Loucy (cell line): ENCODE data around the gene TMEM117.

Experiments used
- H2AFZ ChIP-seq: fragments of 200-600 bp; sonication (generic); 2 replicates; pipeline ENCODE4 v1.6.0; 2016; ENCODE audit warnings: antibody characterized with exemption, mild to moderate bottlenecking, low read length, moderate library complexity
- H3F3A ChIP-seq: fragments of 200-600 bp; 2 replicates; pipeline ENCODE4 v1.6.0; 2016; ENCODE audit warnings: antibody characterized with exemption, low read depth, mild to moderate bottlenecking
- H3K27me3 ChIP-seq: fragments of 200-600 bp; sonication (generic); 2 replicates; pipeline ENCODE4 v1.6.1; 2014; ENCODE audit warnings: low read length, mild to moderate bottlenecking; ENCODE audit not compliant: insufficient read depth, poor library complexity, severe bottlenecking
- H3K36me3 ChIP-seq: fragments of 200-600 bp; sonication (generic); 2 replicates; pipeline ENCODE4 v1.6.1; 2016; ENCODE audit warnings: low read length; ENCODE audit not compliant: insufficient read depth
- H3K4me1 ChIP-seq: fragments of 200-600 bp; sonication (generic); 2 replicates; pipeline ENCODE4 v1.5.1; 2014; ENCODE audit warnings: low read length, mild to moderate bottlenecking; ENCODE audit not compliant: insufficient read depth, poor library complexity, severe bottlenecking
- H3K4me2 ChIP-seq: fragments of 200-600 bp; sonication (generic); 2 replicates; pipeline ENCODE4 v1.6.0; 2014; ENCODE audit warnings: antibody characterized with exemption, low read length, low read depth, mild to moderate bottlenecking; ENCODE audit not compliant: poor library complexity, severe bottlenecking
- H3K4me3 ChIP-seq: fragments of 200-600 bp; sonication (generic); 2 replicates; pipeline ENCODE4 v1.5.1; 2014; ENCODE audit warnings: low read length, mild to moderate bottlenecking, mixed read lengths; ENCODE audit not compliant: poor library complexity, severe bottlenecking
- H3K79me2 ChIP-seq: fragments of 200-600 bp; sonication (generic); 2 replicates; pipeline ENCODE4 v1.6.1; 2014; ENCODE audit warnings: low read length; ENCODE audit not compliant: insufficient read depth
- H3K9ac ChIP-seq: fragments of 200-600 bp; sonication (generic); 2 replicates; pipeline ENCODE4 v1.6.0; 2014; ENCODE audit warnings: mild to moderate bottlenecking, low read depth, low read length, moderate library complexity; ENCODE audit not compliant: poor library complexity, severe bottlenecking
- H3K9me2 ChIP-seq: fragments of 200-600 bp; sonication (generic); replicated peaks from 2 replicates; pipeline ENCODE4 v1.6.1; 2016; ENCODE audit warnings: low read depth, low read length, mixed read lengths
- H3K9me3 ChIP-seq: fragments of 200-600 bp; sonication (generic); 2 replicates; pipeline ENCODE4 v1.6.1; 2014; ENCODE audit warnings: mild to moderate bottlenecking, antibody characterized with exemption, low read length, low read depth; ENCODE audit not compliant: insufficient read depth
- H4K20me1 ChIP-seq: fragments of 200-600 bp; sonication (generic); 2 replicates; pipeline ENCODE4 v1.6.0; 2014; ENCODE audit warnings: antibody characterized with exemption, low read length, mild to moderate bottlenecking; ENCODE audit not compliant: insufficient read depth, poor library complexity, severe bottlenecking
- CTCF ChIP-seq: fragments of 200-600 bp; sonication (generic); conservative IDR thresholded peaks from 2 replicates; pipeline ENCODE4 v1.5.1; 2014; ENCODE audit warnings: mild to moderate bottlenecking, antibody characterized with exemption, low read length
- EZH2phosphoT487 ChIP-seq: fragments of 200-600 bp; IDR thresholded peaks from 2 replicates; pipeline ENCODE4 v1.6.1; 2018; ENCODE audit warnings: antibody characterized with exemption, mild to moderate bottlenecking, moderate library complexity, borderline replicate concordance

The TMEM117 gene

GRCh38 chr12:44225149-44225510, 389.2 kb downstream of the TMEM117 start:
- no peaks in the 10 kb centered on the region for H3K27me3 ChIP-seq
- H3K79me2 ChIP-seq = no peaks in the 10 kb centered on the region
- no peaks in the 10 kb centered on the region for H3K9me2 ChIP-seq
- no peaks in the 10 kb centered on the region for H4K20me1 ChIP-seq
- H3K4me3 ChIP-seq = no peak overlapping the region
- H3K9me3 ChIP-seq = no peaks in the 10 kb centered on the region
- no peaks in the 10 kb centered on the region for H3F3A ChIP-seq
- no peak overlapping the region for H2AFZ ChIP-seq
- TF ChIP-seq CTCF = no peak
- TF ChIP-seq EZH2phosphoT487 = no peak
- H3K36me3 ChIP-seq = no peaks in the 10 kb centered on the region
- H3K4me2 ChIP-seq = no peak overlapping the region
- no peaks in the 10 kb centered on the region for H3K4me1 ChIP-seq
- no peak overlapping the region for H3K9ac ChIP-seq

DNA sequence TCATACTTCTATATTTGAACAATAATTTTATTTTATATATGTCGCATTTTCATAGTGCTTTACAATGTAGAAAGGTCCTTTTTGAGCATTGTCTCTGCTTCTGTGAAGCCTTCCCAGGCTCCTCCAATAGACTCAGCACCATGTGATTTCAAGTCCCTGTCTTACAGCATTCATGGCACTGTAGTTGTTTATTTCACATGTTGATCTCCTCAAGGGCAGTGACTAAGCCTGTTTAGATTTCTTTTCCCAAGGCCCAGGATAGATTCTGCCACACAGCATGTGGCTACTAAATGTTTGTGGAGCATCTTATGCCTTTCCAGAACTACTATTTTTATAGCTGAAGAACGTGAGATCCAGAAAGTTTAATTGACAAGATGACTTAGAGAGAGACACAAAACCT, 391.7 kb downstream of the TMEM117 start:
- H3K9me2 ChIP-seq = no peaks in the 10 kb centered on the region
- TF ChIP-seq EZH2phosphoT487 (no peak), CTCF (no peak)

GRCh38 chr12:44229846-44230245, 394.0 kb downstream of the TMEM117 start:
- Histone ChIP-seq H3K9me3 (no peaks in the 10 kb centered on the region), H3K36me3 (no peaks in the 10 kb centered on the region), H3K9ac (no peak overlapping the region), H3K79me2 (no peaks in the 10 kb centered on the region), H3K4me3 (no peak overlapping the region), H3K9me2 (no peaks in the 10 kb centered on the region), H3K4me2 (no peak overlapping the region), H3K4me1 (no peaks in the 10 kb centered on the region), H4K20me1 (no peaks in the 10 kb centered on the region), H2AFZ (no peak overlapping the region), H3F3A (no peaks in the 10 kb centered on the region), H3K27me3 (no peaks in the 10 kb centered on the region)
- TF ChIP-seq EZH2phosphoT487 (no peak), CTCF (no peak)

More for the DNA sequence above, 391.7 kb downstream of the TMEM117 start:
- Histone ChIP-seq H2AFZ (no peak overlapping the region), H3K4me3 (no peak overlapping the region), H3K9ac (no peak overlapping the region), H3K79me2 (no peaks in the 10 kb centered on the region), H3F3A (no peaks in the 10 kb centered on the region), H3K27me3 (no peaks in the 10 kb centered on the region), H3K4me2 (no peak overlapping the region), H4K20me1 (no peaks in the 10 kb centered on the region), H3K36me3 (no peaks in the 10 kb centered on the region), H3K9me3 (no peaks in the 10 kb centered on the region), H3K4me1 (no peaks in the 10 kb centered on the region)
